HEK293 (cell line): ENCODE measurements around the gene DHX8.

Experiments used
- ATF2 ChIP-seq: fragments of 450-650 bp; formaldehyde crosslinking; IDR thresholded peaks from 2 replicates; pipeline ENCODE4 v1.5.1; 2016; ENCODE audit warnings: missing biosample characterization, missing genetic modification characterization, low read depth
- EGR2 ChIP-seq: fragments of 450-650 bp; formaldehyde crosslinking; IDR thresholded peaks from 2 replicates; pipeline ENCODE4 v1.5.1; 2016; ENCODE audit warnings: low read depth, missing biosample characterization, missing genetic modification characterization
- GLI2 ChIP-seq: fragments of 450-650 bp; formaldehyde crosslinking; IDR thresholded peaks from 2 replicates; pipeline ENCODE4; 2017; ENCODE audit warnings: missing biosample characterization, missing genetic modification characterization, low read depth, borderline replicate concordance
- KLF8 ChIP-seq: fragments of 450-650 bp; formaldehyde crosslinking; IDR thresholded peaks from 2 replicates; pipeline ENCODE4 v1.5.1; 2016; ENCODE audit warnings: missing biosample characterization, missing genetic modification characterization
- KLF9 ChIP-seq: fragments of 450-650 bp; formaldehyde crosslinking; IDR thresholded peaks from 2 replicates; pipeline ENCODE4 v1.5.1; 2016; ENCODE audit warnings: missing biosample characterization, missing genetic modification characterization, low read depth
- OSR2 ChIP-seq: fragments of 450-650 bp; formaldehyde crosslinking; IDR thresholded peaks from 2 replicates; pipeline ENCODE4 v1.5.1; 2016; ENCODE audit warnings: missing biosample characterization, missing genetic modification characterization
- RBAK ChIP-seq: fragments of 450-650 bp; formaldehyde crosslinking; IDR thresholded peaks from 2 replicates; pipeline ENCODE4 v1.5.1; 2016; ENCODE audit warnings: missing biosample characterization, missing genetic modification characterization
- SCRT2 ChIP-seq: fragments of 450-650 bp; formaldehyde crosslinking; IDR thresholded peaks from 2 replicates; pipeline ENCODE4 v1.5.1; 2016; ENCODE audit warnings: missing biosample characterization, missing genetic modification characterization
- SP2 ChIP-seq: fragments of 450-650 bp; formaldehyde crosslinking; IDR thresholded peaks from 2 replicates; pipeline ENCODE4 v1.5.1; 2016; ENCODE audit warnings: missing biosample characterization, missing genetic modification characterization
- SP3 ChIP-seq: fragments of 450-650 bp; formaldehyde crosslinking; IDR thresholded peaks from 2 replicates; pipeline ENCODE4 v1.5.1; 2016; ENCODE audit warnings: missing biosample characterization, missing genetic modification characterization
- WT1 ChIP-seq: fragments of 450-650 bp; formaldehyde crosslinking; IDR thresholded peaks from 2 replicates; pipeline ENCODE4 v1.5.1; 2016; ENCODE audit warnings: missing biosample characterization, missing genetic modification characterization
- YY2 ChIP-seq: fragments of 450-650 bp; formaldehyde crosslinking; IDR thresholded peaks from 2 replicates; pipeline ENCODE4 v1.5.1; 2016; ENCODE audit warnings: missing biosample characterization, missing genetic modification characterization
- ZBTB7A ChIP-seq: fragments of 450-650 bp; formaldehyde crosslinking; IDR thresholded peaks from 2 replicates; pipeline ENCODE4 v1.5.1; 2016; ENCODE audit warnings: low read depth, missing biosample characterization, missing genetic modification characterization
- ZEB2 ChIP-seq: fragments of 450-650 bp; formaldehyde crosslinking; IDR thresholded peaks from 2 replicates; pipeline ENCODE4 v1.5.1; 2016; ENCODE audit warnings: missing biosample characterization, missing genetic modification characterization
- ZNF132 ChIP-seq: fragments of 450-650 bp; formaldehyde crosslinking; IDR thresholded peaks from 2 replicates; pipeline ENCODE4 v1.5.1; 2017; ENCODE audit warnings: missing biosample characterization, missing genetic modification characterization, borderline replicate concordance
- ZNF138 ChIP-seq: fragments of 450-650 bp; formaldehyde crosslinking; IDR thresholded peaks from 2 replicates; pipeline ENCODE4 v1.5.1; 2016; ENCODE audit warnings: missing biosample characterization, missing genetic modification characterization, borderline replicate concordance
- ZNF155 ChIP-seq: fragments of 450-650 bp; formaldehyde crosslinking; IDR thresholded peaks from 2 replicates; pipeline ENCODE4 v1.5.1; 2016; ENCODE audit warnings: missing biosample characterization, missing genetic modification characterization
- ZNF157 ChIP-seq: fragments of 450-650 bp; formaldehyde crosslinking; IDR thresholded peaks from 2 replicates; pipeline ENCODE4 v1.5.1; 2016; ENCODE audit warnings: missing biosample characterization, missing genetic modification characterization
- ZNF175 ChIP-seq: fragments of 450-650 bp; formaldehyde crosslinking; IDR thresholded peaks from 2 replicates; pipeline ENCODE4 v1.5.1; 2016; ENCODE audit warnings: missing biosample characterization, missing genetic modification characterization
- ZNF214 ChIP-seq: fragments of 450-650 bp; formaldehyde crosslinking; IDR thresholded peaks from 2 replicates; pipeline ENCODE4 v1.5.1; 2017; ENCODE audit warnings: missing biosample characterization, mild to moderate bottlenecking, missing genetic modification characterization, borderline replicate concordance
- ZNF221 ChIP-seq: fragments of 450-650 bp; formaldehyde crosslinking; IDR thresholded peaks from 2 replicates; pipeline ENCODE4 v1.5.1; 2017; ENCODE audit warnings: missing biosample characterization, missing genetic modification characterization, borderline replicate concordance
- ZNF335 ChIP-seq: fragments of 450-650 bp; formaldehyde crosslinking; conservative IDR thresholded peaks from 2 replicates; pipeline ENCODE4 v1.5.1; 2016; ENCODE audit warnings: missing biosample characterization, missing genetic modification characterization
- ZNF354C ChIP-seq: fragments of 450-650 bp; formaldehyde crosslinking; IDR thresholded peaks from 2 replicates; pipeline ENCODE4 v1.5.1; 2016; ENCODE audit warnings: missing biosample characterization, missing genetic modification characterization, low read depth, borderline replicate concordance
- ZNF362 ChIP-seq: fragments of 450-650 bp; formaldehyde crosslinking; IDR thresholded peaks from 2 replicates; pipeline ENCODE4 v1.5.1; 2016; ENCODE audit warnings: missing biosample characterization, missing genetic modification characterization
- ZNF394 ChIP-seq: fragments of 450-650 bp; formaldehyde crosslinking; IDR thresholded peaks from 2 replicates; pipeline ENCODE4 v1.5.1; 2016; ENCODE audit warnings: missing biosample characterization, missing genetic modification characterization, mild to moderate bottlenecking, moderate library complexity, borderline replicate concordance
- ZNF416 ChIP-seq: fragments of 450-650 bp; formaldehyde crosslinking; IDR thresholded peaks from 2 replicates; pipeline ENCODE4 v1.5.1; 2016; ENCODE audit warnings: missing biosample characterization, missing genetic modification characterization
- ZNF549 ChIP-seq: fragments of 450-650 bp; IDR thresholded peaks from 2 replicates; pipeline ENCODE4 v1.5.1; 2018; ENCODE audit warnings: missing biosample characterization, missing genetic modification characterization, mild to moderate bottlenecking, inconsistent platforms, moderate library complexity
- ZNF623 ChIP-seq: fragments of 450-650 bp; formaldehyde crosslinking; IDR thresholded peaks from 2 replicates; pipeline ENCODE4 v1.5.1; 2016; ENCODE audit warnings: missing biosample characterization, missing genetic modification characterization
- ZNF645 ChIP-seq: fragments of 450-650 bp; formaldehyde crosslinking; IDR thresholded peaks from 2 replicates; pipeline ENCODE4; 2016; ENCODE audit warnings: missing biosample characterization, missing genetic modification characterization
- ZNF654 ChIP-seq: fragments of 450-650 bp; formaldehyde crosslinking; IDR thresholded peaks from 2 replicates; pipeline ENCODE4 v1.5.1; 2016; ENCODE audit warnings: low read depth, missing biosample characterization, missing genetic modification characterization
- ZNF660 ChIP-seq: fragments of 450-650 bp; IDR thresholded peaks from 2 replicates; pipeline ENCODE4 v1.5.1; 2018; ENCODE audit warnings: missing biosample characterization, mild to moderate bottlenecking, missing genetic modification characterization
- ZNF670 ChIP-seq: fragments of 450-650 bp; formaldehyde crosslinking; IDR thresholded peaks from 2 replicates; pipeline ENCODE4 v1.5.1; 2016; ENCODE audit warnings: missing biosample characterization, missing genetic modification characterization, low read depth
- ZNF768 ChIP-seq: fragments of 450-650 bp; formaldehyde crosslinking; IDR thresholded peaks from 2 replicates; pipeline ENCODE4 v1.5.1; 2018; ENCODE audit warnings: missing biosample characterization, mild to moderate bottlenecking, missing genetic modification characterization
- ZNF776 ChIP-seq: fragments of 450-650 bp; formaldehyde crosslinking; IDR thresholded peaks from 2 replicates; pipeline ENCODE4 v1.5.0; 2017; ENCODE audit warnings: missing biosample characterization, missing genetic modification characterization, borderline replicate concordance
- ZNF843 ChIP-seq: fragments of 450-650 bp; formaldehyde crosslinking; IDR thresholded peaks from 2 replicates; pipeline ENCODE4 v1.5.1; 2016; ENCODE audit warnings: missing biosample characterization, missing genetic modification characterization
- ZSCAN16 ChIP-seq: fragments of 450-650 bp; formaldehyde crosslinking; IDR thresholded peaks from 2 replicates; pipeline ENCODE4 v1.5.1; 2016; ENCODE audit warnings: missing biosample characterization, missing genetic modification characterization
- ZSCAN30 ChIP-seq: fragments of 450-650 bp; IDR thresholded peaks from 2 replicates; pipeline ENCODE4 v1.5.1; 2018; ENCODE audit warnings: missing biosample characterization, mild to moderate bottlenecking, missing genetic modification characterization, moderate library complexity
- ZSCAN5A ChIP-seq: fragments of 450-650 bp; formaldehyde crosslinking; IDR thresholded peaks from 2 replicates; pipeline ENCODE4 v1.5.1; 2016; ENCODE audit warnings: missing biosample characterization, missing genetic modification characterization

The DHX8 gene

GRCh38 chr17:43536236-43536992 lies 52.6 kb downstream of the DHX8 start (continued):
- TF ChIP-seq ZSCAN16 (no peak), ZNF768 (tag by site-specific recombination) (no peak), OSR2 (tag by site-specific recombination) (no peak), GLI2 (tag by site-specific recombination) (no peak), YY2 (tag by site-specific recombination) (no peak), ZNF221 (no peak), ZNF843 (tag by site-specific recombination) (no peak), ZNF138 (tag by site-specific recombination) (no peak), ZNF660 (tag by site-specific recombination) (no peak), ZNF155 (no peak), ZNF354C (tag by site-specific recombination) (no peak), ZSCAN5A (no peak), WT1 (tag by site-specific recombination) (peak; percentile 89), ZNF394 (tag by site-specific recombination) (peak; percentile 70; the same call in 1 of the 2 replicates), ZNF362 (tag by site-specific recombination) (no peak), ZNF416 (tag by site-specific recombination) (no peak), SCRT2 (tag by site-specific recombination) (no peak), ZSCAN30 (no peak), KLF9 (tag by site-specific recombination) (no peak), ZNF132 (tag by site-specific recombination) (no peak), ZNF623 (tag by site-specific recombination) (no peak), ATF2 (tag by site-specific recombination) (no peak), ZNF175 (no peak), ZNF645 (tag by site-specific recombination) (no peak), RBAK (tag by site-specific recombination) (no peak), ZNF157 (tag by site-specific recombination) (no peak), ZNF549 (tag by site-specific recombination) (no peak), KLF8 (tag by site-specific recombination) (peak; percentile 49; the same call in 1 of the 2 replicates), ZEB2 (peak; percentile 65), ZBTB7A (tag by site-specific recombination) (no peak), SP2 (tag by site-specific recombination) (no peak), ZNF654 (tag by site-specific recombination) (no peak), SP3 (tag by site-specific recombination) (0 out of 2 replicates have a peak, but pooled peaks have one; percentile 10), ZNF214 (tag by site-specific recombination) (no peak), ZNF335 (peak; percentile 25; the same call in 1 of the 2 replicates), ZNF776 (no peak), EGR2 (tag by site-specific recombination) (no peak), ZNF670 (tag by site-specific recombination) (no peak)
